ENCODE measurements around the gene XIRP2. TPM values are rescaled to one million over a fixed set of nuclear protein-coding genes. Genes with fewer than 3 reads are reported as not detected.

The XIRP2 gene
- total RNA-seq, 4 donors from 2014 or later = 0.27 TPM; not detected in 3

DNA sequence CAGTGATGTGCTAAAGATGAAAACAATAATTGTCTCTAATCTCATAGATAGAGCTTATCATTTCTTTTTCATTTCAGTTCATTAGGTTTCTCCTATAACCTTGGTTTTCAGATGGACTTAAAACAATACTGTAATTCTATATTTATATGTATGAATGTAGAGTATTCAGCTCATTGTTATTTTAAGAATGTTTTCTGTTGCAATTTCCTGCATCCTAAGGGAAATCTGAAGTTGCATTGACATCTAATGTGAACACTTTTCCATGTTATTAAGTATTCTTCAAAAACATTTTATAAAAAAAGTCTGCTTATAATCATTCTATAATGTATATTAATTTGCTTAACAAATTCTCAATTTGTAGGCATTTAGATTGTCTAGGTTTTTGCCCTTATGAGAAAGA is 288.9 kb downstream of the XIRP2 start:
- intact Hi-C loops (cut with DNase I; ENCODE audit: low total_unique reads) (no loop called here), in situ Hi-C loops (cut with MboI; ENCODE audit: low pct_ligation_motif_present in 1 of 4, low pct_unique_long_range_greater_than_20kb in 1 of 4, low sequenced_read_pairs in 3 of 4) (no loop called here)
- H3K4me3 ChIP-seq = no peak overlapping the region
- TF ChIP-seq POLR2A (IDR thresholded peaks at IDR 0.05) (no peak), EP300 (IDR thresholded peaks at IDR 0.05; ENCODE audit: low read depth) (no peak), POLR2AphosphoS5 (IDR thresholded peaks at IDR 0.05) (no peak), CTCF (IDR thresholded peaks at IDR 0.05) (no peak)
- no peaks in the 10 kb centered on the region for H3K9me3 ChIP-seq
- H3K36me3 ChIP-seq = no peaks in the 10 kb centered on the region
- no peaks in the 10 kb centered on the region for H3K4me1 ChIP-seq
- no peaks in the 10 kb centered on the region for H3K27me3 ChIP-seq
- DNase-seq = no peak
- H3K27ac ChIP-seq = no peak overlapping the region

DNA sequence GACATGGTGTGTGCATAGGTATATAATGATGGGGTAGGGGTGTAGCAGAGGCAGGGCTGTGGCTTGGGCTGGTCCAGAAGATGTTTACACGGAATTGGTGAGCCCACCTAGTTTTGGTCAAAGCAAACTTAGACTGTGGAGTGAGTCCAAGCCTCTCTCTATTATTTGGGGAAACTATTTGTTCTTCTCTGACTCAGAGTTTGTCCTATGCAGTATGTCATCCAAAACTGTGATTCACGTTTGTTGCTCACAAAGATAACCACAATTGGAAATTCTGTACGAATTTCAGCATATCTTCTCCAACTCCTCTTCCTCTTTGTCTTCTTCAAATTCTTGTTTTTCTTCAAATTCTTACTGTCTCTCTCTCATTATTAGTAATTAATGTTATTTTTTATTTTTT is 292.9 kb downstream of the XIRP2 start:
- 51 to 72% methylated on average over 3 of the region's 3 CpGs for WGBS, 2 donors (ENCODE audit: low coverage in 1 of 2)
- no peaks in the 10 kb centered on the region for H3K9me3 ChIP-seq
- in situ Hi-C loops (cut with MboI; ENCODE audit: low pct_ligation_motif_present in 1 of 4, low pct_unique_long_range_greater_than_20kb in 1 of 4, low sequenced_read_pairs in 3 of 4) = no loop called here

GRCh38 chr2:167181688-167182087 is 293.4 kb downstream of the XIRP2 start:
- H3K36me3 ChIP-seq = no peaks in the 10 kb centered on the region
- TF ChIP-seq POLR2AphosphoS5 (IDR thresholded peaks at IDR 0.05) = no peak
- no peak for TF ChIP-seq CTCF (IDR thresholded peaks at IDR 0.05)
- no peak for TF ChIP-seq POLR2A (IDR thresholded peaks at IDR 0.05)
- TF ChIP-seq EP300 (IDR thresholded peaks at IDR 0.05; ENCODE audit: low read depth) = no peak
- H3K4me1 ChIP-seq = peaks cover 0 to 6% (median under 1%) of the 10 kb centered on the region in 4 donors
- in situ Hi-C loops (cut with MboI; ENCODE audit: low pct_ligation_motif_present in 1 of 4, low pct_unique_long_range_greater_than_20kb in 1 of 4, low sequenced_read_pairs in 3 of 4) (no loop called here), intact Hi-C loops (cut with DNase I; ENCODE audit: low total_unique reads) (no loop called here)
- H3K27ac ChIP-seq = no peak overlapping the region
- 73 to 91% methylated on average over 4 of the region's 4 CpGs for WGBS, 2 donors (ENCODE audit: low coverage in 1 of 2)
- DNase-seq = no peak
- no peaks in the 10 kb centered on the region for H3K27me3 ChIP-seq
- no peaks in the 10 kb centered on the region for H3K9me3 ChIP-seq
- H3K4me3 ChIP-seq = no peak overlapping the region

More for the DNA sequence above, 292.9 kb downstream of the XIRP2 start:
- H3K4me1 ChIP-seq = peaks cover 0 to under 1% (median 0%) of the 10 kb centered on the region in 4 donors
- TF ChIP-seq POLR2A (IDR thresholded peaks at IDR 0.05) = no peak
- TF ChIP-seq CTCF (IDR thresholded peaks at IDR 0.05) = no peak
- TF ChIP-seq POLR2AphosphoS5 (IDR thresholded peaks at IDR 0.05) = no peak
- no peak for TF ChIP-seq EP300 (IDR thresholded peaks at IDR 0.05; ENCODE audit: low read depth)
- DNase-seq = no peak
- no peak overlapping the region for H3K27ac ChIP-seq
- H3K4me3 ChIP-seq = no peak overlapping the region
- no peaks in the 10 kb centered on the region for H3K36me3 ChIP-seq
- intact Hi-C loops (cut with DNase I; ENCODE audit: low total_unique reads) = no loop called here
- H3K27me3 ChIP-seq = no peaks in the 10 kb centered on the region

- in situ Hi-C loops (cut with MboI; ENCODE audit: low pct_ligation_motif_present in 1 of 4, low pct_unique_long_range_greater_than_20kb in 1 of 4, low sequenced_read_pairs in 3 of 4) = no loop called here
Measured at GRCh38 chr2:167182403-167182802, 294.1 kb downstream of the XIRP2 start.

More at GRCh38 chr2:167182403-167182802, 294.1 kb downstream of the XIRP2 start:
- H3K27ac ChIP-seq = no peak overlapping the region
- H3K9me3 ChIP-seq = no peaks in the 10 kb centered on the region
- peaks cover 0 to 13% (median 6%) of the 10 kb centered on the region in 4 donors for H3K4me1 ChIP-seq
- no peak overlapping the region for H3K4me3 ChIP-seq
- 55 to 78% methylated on average over 2 of the region's 2 CpGs for WGBS, 2 donors (ENCODE audit: low coverage in 1 of 2)
- H3K27me3 ChIP-seq = no peaks in the 10 kb centered on the region
- intact Hi-C loops (cut with DNase I; ENCODE audit: low total_unique reads) = no loop called here
- TF ChIP-seq POLR2AphosphoS5 (IDR thresholded peaks at IDR 0.05) (no peak), CTCF (IDR thresholded peaks at IDR 0.05) (no peak), POLR2A (IDR thresholded peaks at IDR 0.05) (no peak), EP300 (IDR thresholded peaks at IDR 0.05; ENCODE audit: low read depth) (no peak)
- DNase-seq = no peak
- no peaks in the 10 kb centered on the region for H3K36me3 ChIP-seq

Data from transverse colon (tissue), 4 donors.